HL-60 (cell line): ENCODE results near the gene TMEM208.

Experiments
- DNase-seq, 2 experiments: peaks; one replicate each; pipeline ENCODE4 v3.0.0-alpha.2; 2010 to 2020; ENCODE audit warnings: low read depth in 1 of 2, low spot score in 1 of 2
- H3K27ac ChIP-seq: fragments of 250-450 bp; sonication (Bioruptor Pico); replicated peaks from 2 replicates; pipeline ENCODE4 v1.5.1; 2020; ENCODE audit warnings: mild to moderate bottlenecking, moderate library complexity
- H3K27me3 ChIP-seq: fragments of 250-450 bp; sonication (Bioruptor Pico); 2 replicates; pipeline ENCODE4 v1.5.1; 2021; ENCODE audit warnings: mild to moderate bottlenecking, moderate library complexity; ENCODE audit not compliant: insufficient read depth, poor library complexity, severe bottlenecking
- H3K4me3 ChIP-seq: replicated peaks from 2 replicates; pipeline ENCODE4 v1.5.1; 2011; ENCODE audit warnings: mild to moderate bottlenecking, control low read depth, low read length; ENCODE audit not compliant: insufficient read depth
- CTCF ChIP-seq: IDR thresholded peaks from one replicate; pipeline ENCODE4 v1.5.1; 2011; ENCODE audit warnings: low read length, control low read depth, inconsistent platforms; ENCODE audit not compliant: insufficient read depth
- GABPA ChIP-seq: IDR thresholded peaks from 2 replicates; pipeline ENCODE4 v1.6.1; 2012; ENCODE audit warnings: low read depth
- POLR2AphosphoS5 ChIP-seq: IDR thresholded peaks from 2 replicates; pipeline ENCODE4 v1.6.1; 2012; ENCODE audit warnings: low read depth
- REST ChIP-seq: IDR thresholded peaks from 2 replicates; pipeline ENCODE4 v1.6.1; 2012; ENCODE audit warnings: low read depth; ENCODE audit not compliant: insufficient replicate concordance
- SPI1 ChIP-seq: IDR thresholded peaks from 2 replicates; pipeline ENCODE4 v1.6.1; 2012; ENCODE audit warnings: low read depth, mild to moderate bottlenecking, borderline replicate concordance

The TMEM208 gene

GRCh38 chr16:67248401-67249177 lies 21.7 kb downstream of the TMEM208 start, which contains the start of gene SLC9A5:
SLC9A5 (plus strand) TSS chr16:67248979; CDS start chr16:67249015, 36 bp downstream.
- no peak for DNase-seq
- Histone ChIP-seq H3K27me3 (peaks cover 21% of the 10 kb centered on the region), H3K4me3 (peak within 1 kb of the TSS; percentile 43), H3K27ac (no peak within 1 kb of the TSS)
- TF ChIP-seq POLR2AphosphoS5 = no peak
- no peak for TF ChIP-seq REST
- TF ChIP-seq CTCF = no peak
- no peak for TF ChIP-seq GABPA
- no peak for TF ChIP-seq SPI1

GRCh38 chr16:67249178-67250044 lies 22.5 kb downstream of the TMEM208 start:
- no peak overlapping the region for H3K27ac ChIP-seq
- no peak for DNase-seq
- H3K27me3 ChIP-seq = peaks cover 21% of the 10 kb centered on the region
- H3K4me3 ChIP-seq = peak overlapping the region; percentile 14; the same call in 1 of the 2 replicates
- TF ChIP-seq REST (no peak), GABPA (no peak), CTCF (no peak), POLR2AphosphoS5 (no peak), SPI1 (no peak)

- TF ChIP-seq CTCF (no peak), GABPA (no peak), REST (no peak), POLR2AphosphoS5 (no peak), SPI1 (no peak)
Measured at GRCh38 chr16:67250045-67250327, 23.1 kb downstream of the TMEM208 start.

More at GRCh38 chr16:67250045-67250327, 23.1 kb downstream of the TMEM208 start:
- DNase-seq = no peak
- Histone ChIP-seq H3K27me3 (peaks cover 21% of the 10 kb centered on the region), H3K4me3 (no peak overlapping the region), H3K27ac (no peak overlapping the region)
